ENCODE measurements around the gene ULBP1.
"Not testable (repeated sequence)": the region's sequence is repeated elsewhere in the genome, so short reads cannot be mapped to it uniquely, and the experiment has no call there.

The ULBP1 gene

DNA sequence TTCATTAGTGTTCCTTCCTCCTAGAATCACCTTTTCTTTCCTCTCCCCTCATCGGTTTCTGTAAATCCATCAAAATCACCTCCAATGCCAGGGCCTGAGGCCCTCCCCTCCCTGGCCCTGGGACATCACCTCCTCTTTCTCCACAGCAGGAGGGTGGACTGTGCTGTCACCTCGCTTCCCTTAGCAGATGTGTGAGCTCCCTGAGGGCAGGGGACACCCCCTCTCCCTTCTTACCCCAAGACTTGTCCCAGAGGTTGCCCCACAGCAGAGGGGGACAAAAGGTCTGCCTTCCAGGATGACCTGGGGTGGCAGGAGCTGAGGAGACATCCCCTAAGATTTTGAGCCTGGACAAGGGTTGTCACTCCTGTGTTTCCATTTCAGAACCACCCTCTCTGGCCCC lies 5.9 kb downstream of the ULBP1 start:
- no peaks in the 10 kb centered on the region for H3K9me3 ChIP-seq (ENCODE audit: control extremely low read depth in 1 of 5, control insufficient read depth in 4 of 5, insufficient read depth in 2 of 5, low read depth in 1 of 5, low read length in 4 of 5)
- peaks cover 0 to 10% (median 9%) of the 10 kb centered on the region in 4 experiments for H3K4me1 ChIP-seq (ENCODE audit: control extremely low read depth in 1 of 4, control insufficient read depth in 4 of 4, insufficient read depth in 4 of 4, low read length in 3 of 4)
- H3K36me3 ChIP-seq (ENCODE audit: control insufficient read depth in 4 of 4, insufficient read depth in 4 of 4, low read length in 3 of 4), result no peaks in the 10 kb centered on the region
- CTCF ChIA-PET, result interaction anchor here (0.7 to 1.7 kb wide), 4 partner anchors 8 to 47 kb away, joined by 3 to 4 read pairs (median 4); no protein-coding TSS in a partner anchor
- peaks cover 0 to 77% (median 18%) of the 10 kb centered on the region in 5 experiments for H3K27me3 ChIP-seq (replicated peaks in 2 of 5; ENCODE audit: control insufficient read depth in 4 of 5, insufficient read depth in 5 of 5, low read length in 4 of 5)
- DNase-seq, result no peak
- POLR2A ChIA-PET, result no interaction called here
- 100% methylated on average over 1 of the region's 2 CpGs for WGBS (ENCODE audit: insufficient coverage)
- H3K27ac ChIP-seq (ENCODE audit: insufficient read depth in 1 of 2, low read depth in 1 of 2, low read length in 2 of 2, poor library complexity in 1 of 2, severe bottlenecking in 2 of 2), result no peak overlapping the region
- H3K4me3 ChIP-seq (ENCODE audit: control insufficient read depth in 1 of 7, extremely low read depth in 1 of 7, insufficient read depth in 4 of 7, low read depth in 2 of 7, low read length in 6 of 7), result no peak overlapping the region

GRCh38 chr6:149974394-149974793 lies 10.7 kb downstream of the ULBP1 start:
- H3K9me3 ChIP-seq (ENCODE audit: control extremely low read depth in 1 of 5, control insufficient read depth in 4 of 5, insufficient read depth in 2 of 5, low read depth in 1 of 5, low read length in 4 of 5); H3K27ac ChIP-seq (ENCODE audit: insufficient read depth in 1 of 2, low read depth in 1 of 2, low read length in 2 of 2, poor library complexity in 1 of 2, severe bottlenecking in 2 of 2); H3K4me1 ChIP-seq (ENCODE audit: control extremely low read depth in 1 of 4, control insufficient read depth in 4 of 4, insufficient read depth in 4 of 4, low read length in 3 of 4); H3K36me3 ChIP-seq (ENCODE audit: control insufficient read depth in 4 of 4, insufficient read depth in 4 of 4, low read length in 3 of 4); H3K4me3 ChIP-seq (ENCODE audit: control insufficient read depth in 1 of 7, extremely low read depth in 1 of 7, insufficient read depth in 4 of 7, low read depth in 2 of 7, low read length in 6 of 7); DNase-seq; POLR2A ChIA-PET: not testable (repeated sequence)
- 71% methylated on average over 5 of the region's 6 CpGs for WGBS (ENCODE audit: insufficient coverage)
- peaks cover 14 to 73% (median 21%) of the 10 kb centered on the region in 5 experiments for H3K27me3 ChIP-seq (replicated peaks in 2 of 5; ENCODE audit: control insufficient read depth in 4 of 5, insufficient read depth in 5 of 5, low read length in 4 of 5)
- CTCF ChIA-PET, result interaction anchor here (0.7 to 1.5 kb wide), 2 partner anchors 37 to 49 kb away, joined by 3 read pairs; no protein-coding TSS in a partner anchor

DNA sequence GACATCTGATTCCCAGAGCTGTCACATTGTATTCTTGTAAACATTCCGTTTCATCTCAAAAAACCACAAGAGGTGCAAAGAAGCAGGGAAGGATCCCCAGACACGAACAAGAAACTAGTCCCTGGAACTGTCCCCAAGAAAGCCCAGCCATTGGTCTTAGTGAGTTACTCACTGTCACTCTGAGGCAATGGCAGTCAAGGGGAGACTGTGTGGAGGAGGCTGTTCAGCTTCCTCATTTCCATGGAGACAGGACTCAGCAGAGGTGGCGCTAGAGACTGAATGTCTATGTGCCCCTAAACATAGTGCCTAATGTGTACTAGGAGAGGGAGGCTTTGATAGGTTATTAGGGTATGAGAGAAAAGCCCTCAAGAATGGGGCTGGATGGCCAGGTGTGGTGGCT lies 11.1 kb downstream of the ULBP1 start:
- ChIA-PET POLR2A (no interaction called here), CTCF (interaction anchor here (0.7 to 1.5 kb wide), 2 partner anchors 36 to 50 kb away, joined by 3 read pairs; no protein-coding TSS in a partner anchor)
- no peak overlapping the region for H3K27ac ChIP-seq (ENCODE audit: insufficient read depth in 1 of 2, low read depth in 1 of 2, low read length in 2 of 2, poor library complexity in 1 of 2, severe bottlenecking in 2 of 2)
- peaks cover 16 to 72% (median 19%) of the 10 kb centered on the region in 5 experiments for H3K27me3 ChIP-seq (replicated peaks in 2 of 5; ENCODE audit: control insufficient read depth in 4 of 5, insufficient read depth in 5 of 5, low read length in 4 of 5)
- no peaks in the 10 kb centered on the region for H3K36me3 ChIP-seq (ENCODE audit: control insufficient read depth in 4 of 4, insufficient read depth in 4 of 4, low read length in 3 of 4)
- WGBS (ENCODE audit: insufficient coverage), result 40% methylated on average over 3 of the region's 3 CpGs
- H3K4me1 ChIP-seq (ENCODE audit: control extremely low read depth in 1 of 4, control insufficient read depth in 4 of 4, insufficient read depth in 4 of 4, low read length in 3 of 4), result no peaks in the 10 kb centered on the region
- peak; percentile 41 to 79 (median 74) for DNase-seq
- H3K4me3 ChIP-seq (ENCODE audit: control insufficient read depth in 1 of 7, extremely low read depth in 1 of 7, insufficient read depth in 4 of 7, low read depth in 2 of 7, low read length in 6 of 7), result no peak overlapping the region
- H3K9me3 ChIP-seq (ENCODE audit: control extremely low read depth in 1 of 5, control insufficient read depth in 4 of 5, insufficient read depth in 2 of 5, low read depth in 1 of 5, low read length in 4 of 5), result no peaks in the 10 kb centered on the region

GRCh38 chr6:149975400-149975799 lies 11.7 kb downstream of the ULBP1 start:
- no peak overlapping the region for H3K27ac ChIP-seq (ENCODE audit: insufficient read depth in 1 of 2, low read depth in 1 of 2, low read length in 2 of 2, poor library complexity in 1 of 2, severe bottlenecking in 2 of 2)
- H3K36me3 ChIP-seq (ENCODE audit: control insufficient read depth in 4 of 4, insufficient read depth in 4 of 4, low read length in 3 of 4), result no peaks in the 10 kb centered on the region
- no peak overlapping the region for H3K4me3 ChIP-seq (ENCODE audit: control insufficient read depth in 1 of 7, extremely low read depth in 1 of 7, insufficient read depth in 4 of 7, low read depth in 2 of 7, low read length in 6 of 7)
- ChIA-PET POLR2A (no interaction called here), CTCF (interaction anchor here (1.5 kb wide), 1 partner anchor 50 kb away, joined by 3 read pairs; no protein-coding TSS in a partner anchor)
- H3K9me3 ChIP-seq (ENCODE audit: control extremely low read depth in 1 of 5, control insufficient read depth in 4 of 5, insufficient read depth in 2 of 5, low read depth in 1 of 5, low read length in 4 of 5), result no peaks in the 10 kb centered on the region
- no peak for DNase-seq
- H3K27me3 ChIP-seq (replicated peaks in 2 of 5; ENCODE audit: control insufficient read depth in 4 of 5, insufficient read depth in 5 of 5, low read length in 4 of 5), result peaks cover 16 to 70% (median 22%) of the 10 kb centered on the region in 5 experiments
- H3K4me1 ChIP-seq (ENCODE audit: control extremely low read depth in 1 of 4, control insufficient read depth in 4 of 4, insufficient read depth in 4 of 4, low read length in 3 of 4), result no peaks in the 10 kb centered on the region

- POLR2A ChIA-PET, result no interaction called here
- no peak for DNase-seq
- Histone ChIP-seq H3K9me3 (ENCODE audit: control extremely low read depth in 1 of 5, control insufficient read depth in 4 of 5, insufficient read depth in 2 of 5, low read depth in 1 of 5, low read length in 4 of 5) (no peaks in the 10 kb centered on the region), H3K4me3 (ENCODE audit: control insufficient read depth in 1 of 7, extremely low read depth in 1 of 7, insufficient read depth in 4 of 7, low read depth in 2 of 7, low read length in 6 of 7) (no peak overlapping the region), H3K27ac (ENCODE audit: insufficient read depth in 1 of 2, low read depth in 1 of 2, low read length in 2 of 2, poor library complexity in 1 of 2, severe bottlenecking in 2 of 2) (no peak overlapping the region), H3K36me3 (ENCODE audit: control insufficient read depth in 4 of 4, insufficient read depth in 4 of 4, low read length in 3 of 4) (no peaks in the 10 kb centered on the region), H3K4me1 (ENCODE audit: control extremely low read depth in 1 of 4, control insufficient read depth in 4 of 4, insufficient read depth in 4 of 4, low read length in 3 of 4) (no peaks in the 10 kb centered on the region), H3K27me3 (replicated peaks in 2 of 5; ENCODE audit: control insufficient read depth in 4 of 5, insufficient read depth in 5 of 5, low read length in 4 of 5) (peaks cover 16 to 80% (median 30%) of the 10 kb centered on the region in 5 experiments)
- CTCF ChIA-PET, result interaction anchor here (0.9 to 1.9 kb wide), 2 partner anchors 14 to 53 kb away, joined by 3 to 4 read pairs; no protein-coding TSS in a partner anchor
- 95% methylated on average over 3 of the region's 4 CpGs for WGBS (ENCODE audit: insufficient coverage)
These were observed 13.5 kb downstream of the ULBP1 start for GRCh38 chr6:149977221-149977620.

DNA sequence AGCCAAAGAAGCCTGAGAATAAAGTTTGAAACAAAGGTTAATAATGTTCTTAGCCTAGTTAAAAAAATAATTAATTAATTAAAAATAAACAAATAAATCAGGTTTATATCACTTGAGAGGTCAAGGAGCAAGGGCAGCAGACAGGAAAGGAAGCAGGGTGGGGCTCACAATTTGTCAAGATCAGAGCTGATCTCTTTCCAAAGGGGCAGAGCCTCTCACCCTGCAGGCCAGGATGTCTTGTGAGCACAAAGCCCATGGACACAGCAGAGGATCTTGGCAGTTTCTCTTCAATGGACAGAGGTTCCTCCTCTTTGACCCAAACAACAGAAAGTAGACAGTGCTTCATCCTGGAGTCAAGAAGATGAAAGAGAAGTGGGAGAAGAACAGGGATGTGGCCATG lies 14.9 kb downstream of the ULBP1 start:
- no peaks in the 10 kb centered on the region for H3K36me3 ChIP-seq (ENCODE audit: control insufficient read depth in 4 of 4, insufficient read depth in 4 of 4, low read length in 3 of 4)
- no peak for DNase-seq
- no peak overlapping the region for H3K4me3 ChIP-seq (ENCODE audit: control insufficient read depth in 1 of 7, extremely low read depth in 1 of 7, insufficient read depth in 4 of 7, low read depth in 2 of 7, low read length in 6 of 7)
- H3K27ac ChIP-seq (ENCODE audit: insufficient read depth in 1 of 2, low read depth in 1 of 2, low read length in 2 of 2, poor library complexity in 1 of 2, severe bottlenecking in 2 of 2), result no peak overlapping the region
- ChIA-PET CTCF (interaction anchor here (1.2 to 1.9 kb wide), 2 partner anchors 13 kb away, joined by 3 to 4 read pairs; no protein-coding TSS in a partner anchor), POLR2A (no interaction called here)
- H3K4me1 ChIP-seq (ENCODE audit: control extremely low read depth in 1 of 4, control insufficient read depth in 4 of 4, insufficient read depth in 4 of 4, low read length in 3 of 4), result no peaks in the 10 kb centered on the region
- H3K9me3 ChIP-seq (ENCODE audit: control extremely low read depth in 1 of 5, control insufficient read depth in 4 of 5, insufficient read depth in 2 of 5, low read depth in 1 of 5, low read length in 4 of 5), result no peaks in the 10 kb centered on the region
- peaks cover 20 to 84% (median 30%) of the 10 kb centered on the region in 5 experiments for H3K27me3 ChIP-seq (replicated peaks in 2 of 5; ENCODE audit: control insufficient read depth in 4 of 5, insufficient read depth in 5 of 5, low read length in 4 of 5)

- no peak for DNase-seq
- POLR2A ChIA-PET, result no interaction called here
- no peak overlapping the region for H3K4me3 ChIP-seq (ENCODE audit: control insufficient read depth in 1 of 7, extremely low read depth in 1 of 7, insufficient read depth in 4 of 7, low read depth in 2 of 7, low read length in 6 of 7)
- CTCF ChIA-PET, result no interaction called here
- H3K27ac ChIP-seq (ENCODE audit: insufficient read depth in 1 of 2, low read depth in 1 of 2, low read length in 2 of 2, poor library complexity in 1 of 2, severe bottlenecking in 2 of 2), result no peak overlapping the region
- H3K4me1 ChIP-seq (ENCODE audit: control extremely low read depth in 1 of 4, control insufficient read depth in 4 of 4, insufficient read depth in 4 of 4, low read length in 3 of 4), result no peaks in the 10 kb centered on the region
- no peaks in the 10 kb centered on the region for H3K36me3 ChIP-seq (ENCODE audit: control insufficient read depth in 4 of 4, insufficient read depth in 4 of 4, low read length in 3 of 4)
- peaks cover 19 to 77% (median 30%) of the 10 kb centered on the region in 5 experiments for H3K27me3 ChIP-seq (replicated peaks in 2 of 5; ENCODE audit: control insufficient read depth in 4 of 5, insufficient read depth in 5 of 5, low read length in 4 of 5)
- WGBS (ENCODE audit: insufficient coverage), result 74% methylated on average over 5 of the region's 6 CpGs
- H3K9me3 ChIP-seq (ENCODE audit: control extremely low read depth in 1 of 5, control insufficient read depth in 4 of 5, insufficient read depth in 2 of 5, low read depth in 1 of 5, low read length in 4 of 5), result no peaks in the 10 kb centered on the region
These were observed 15.6 kb downstream of the ULBP1 start for GRCh38 chr6:149979293-149979692.

Data from common myeloid progenitor, CD34-positive (primary cell).